Measurements from ENCODE around the gene GIT1. TPM values are rescaled to one million over a fixed set of nuclear protein-coding genes. Genes with fewer than 3 reads are reported as not detected.

Gene GIT1
- total and polyA plus RNA-seq, 4 experiments from 2014 or later = 4.2 to 82.8 (median 51.9) TPM

DNA sequence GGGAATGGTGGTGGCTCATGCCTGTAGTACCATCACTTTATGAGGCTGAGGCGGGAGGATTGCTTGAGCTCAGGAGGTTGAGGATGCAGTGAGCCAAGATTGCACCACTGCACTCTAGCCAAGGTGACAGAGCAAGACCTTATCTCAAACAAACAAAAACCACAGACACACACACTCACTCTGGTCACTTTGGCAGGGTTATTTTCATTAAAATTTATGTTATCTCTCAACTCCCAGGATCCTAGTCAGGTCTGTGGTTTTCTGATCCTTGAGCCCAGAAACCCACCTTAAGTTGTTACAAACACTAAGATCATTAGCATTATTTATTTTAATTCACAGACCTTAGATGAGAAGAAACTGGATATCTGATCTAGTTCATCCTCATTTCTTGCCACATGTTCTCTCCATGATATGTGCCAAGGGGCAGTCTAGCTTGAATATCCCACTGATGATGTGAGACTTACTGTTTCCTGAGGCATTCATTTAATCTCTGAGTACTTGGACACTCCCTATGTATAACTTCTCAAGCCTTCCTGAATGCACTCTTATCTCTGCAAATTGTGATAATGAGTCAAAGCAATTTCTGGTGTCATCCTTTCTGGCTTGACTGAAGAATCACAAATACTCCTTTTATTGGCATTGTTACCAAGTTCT is 32.2 kb downstream of the GIT1 start:
- Histone ChIP-seq H3K9me3 (ENCODE audit: control insufficient read depth in 1 of 2, low read length in 2 of 2) (no peaks in the 10 kb centered on the region), H3K27ac (ENCODE audit: low read depth, low read length) (no peak overlapping the region), H3K4me3 (ENCODE audit: low read length in 2 of 2) (no peak overlapping the region), H3K4me1 (ENCODE audit: insufficient read depth, low read length) (peaks cover 20% of the 10 kb centered on the region), H3K27me3 (ENCODE audit: insufficient read depth, low read length) (no peaks in the 10 kb centered on the region), H3K36me3 (ENCODE audit: insufficient read depth, low read length) (peaks cover 9% of the 10 kb centered on the region)
- ChIA-PET CTCF (ENCODE audit: partially characterized antibody) (interaction anchor here (0.7 to 1.4 kb wide), 6 partner anchors 11 to 187 kb away, joined by 3 to 4 read pairs (median 3); no protein-coding TSS in a partner anchor), POLR2A (ENCODE audit: partially characterized antibody) (interaction anchor here (2.2 kb wide), 1 partner anchor 9 kb away, joined by 12 read pairs; the partner anchor contains the start of gene ABHD15)
- H3K4me1 Mint-ChIP-seq = peaks cover 17 to 38% (median 22%) of the 10 kb centered on the region in 4 donors
- peaks cover 6% of the 10 kb centered on the region in 2 donors for H3K36me3 Mint-ChIP-seq
- intact Hi-C loops (cut with micrococcal nuclease) = no loop called here
- H3K9me3 Mint-ChIP-seq = no peaks in the 10 kb centered on the region
- DNase-seq = no peak
- H3K4me3 Mint-ChIP-seq = no peak overlapping the region
- peak overlapping the region in 5 of 7 donors; percentile 6 to 74 (median 26) for H3K27ac Mint-ChIP-seq
- H3K27me3 Mint-ChIP-seq = no peaks in the 10 kb centered on the region

DNA sequence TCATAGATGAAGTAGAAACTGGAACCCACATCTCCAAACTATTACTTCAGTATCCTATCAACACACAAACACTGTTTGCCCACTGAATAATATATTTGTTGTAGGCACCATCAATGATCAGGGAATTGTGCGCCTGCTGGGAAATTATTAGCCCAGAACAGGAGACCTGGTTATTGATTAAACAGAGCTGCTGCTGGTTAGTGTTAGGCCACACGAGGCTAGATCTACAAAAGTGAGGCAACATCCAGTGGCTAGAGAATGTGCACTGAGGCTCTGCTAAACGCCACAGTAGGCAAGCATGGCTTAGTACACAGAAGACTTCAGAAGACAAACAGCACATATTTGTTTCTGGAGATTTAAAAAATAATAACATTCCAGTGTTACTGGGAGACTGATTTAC is 33.6 kb downstream of the GIT1 start:
- ChIA-PET POLR2A (ENCODE audit: partially characterized antibody) (interaction anchor here (2.2 kb wide), 1 partner anchor 10 kb away, joined by 12 read pairs; the partner anchor contains the start of gene ABHD15), CTCF (ENCODE audit: partially characterized antibody) (interaction anchor here (1.0 to 1.4 kb wide), 3 partner anchors 10 to 186 kb away, joined by 3 to 4 read pairs (median 3); no protein-coding TSS in a partner anchor)
- no peak for DNase-seq
- Histone ChIP-seq H3K4me1 (ENCODE audit: insufficient read depth, low read length) (peaks cover 9% of the 10 kb centered on the region), H3K4me3 (ENCODE audit: low read length in 2 of 2) (no peak overlapping the region), H3K36me3 (ENCODE audit: insufficient read depth, low read length) (no peaks in the 10 kb centered on the region), H3K27ac (ENCODE audit: low read depth, low read length) (no peak overlapping the region), H3K9me3 (ENCODE audit: control insufficient read depth in 1 of 2, low read length in 2 of 2) (no peaks in the 10 kb centered on the region), H3K27me3 (ENCODE audit: insufficient read depth, low read length) (no peaks in the 10 kb centered on the region)
- no peaks in the 10 kb centered on the region for H3K36me3 Mint-ChIP-seq
- no peaks in the 10 kb centered on the region for H3K9me3 Mint-ChIP-seq
- no peak overlapping the region for H3K27ac Mint-ChIP-seq
- peaks cover 10 to 29% (median 15%) of the 10 kb centered on the region in 4 donors for H3K4me1 Mint-ChIP-seq
- intact Hi-C loops (cut with micrococcal nuclease) = no loop called here
- H3K27me3 Mint-ChIP-seq = no peaks in the 10 kb centered on the region
- no peak overlapping the region for H3K4me3 Mint-ChIP-seq

DNA sequence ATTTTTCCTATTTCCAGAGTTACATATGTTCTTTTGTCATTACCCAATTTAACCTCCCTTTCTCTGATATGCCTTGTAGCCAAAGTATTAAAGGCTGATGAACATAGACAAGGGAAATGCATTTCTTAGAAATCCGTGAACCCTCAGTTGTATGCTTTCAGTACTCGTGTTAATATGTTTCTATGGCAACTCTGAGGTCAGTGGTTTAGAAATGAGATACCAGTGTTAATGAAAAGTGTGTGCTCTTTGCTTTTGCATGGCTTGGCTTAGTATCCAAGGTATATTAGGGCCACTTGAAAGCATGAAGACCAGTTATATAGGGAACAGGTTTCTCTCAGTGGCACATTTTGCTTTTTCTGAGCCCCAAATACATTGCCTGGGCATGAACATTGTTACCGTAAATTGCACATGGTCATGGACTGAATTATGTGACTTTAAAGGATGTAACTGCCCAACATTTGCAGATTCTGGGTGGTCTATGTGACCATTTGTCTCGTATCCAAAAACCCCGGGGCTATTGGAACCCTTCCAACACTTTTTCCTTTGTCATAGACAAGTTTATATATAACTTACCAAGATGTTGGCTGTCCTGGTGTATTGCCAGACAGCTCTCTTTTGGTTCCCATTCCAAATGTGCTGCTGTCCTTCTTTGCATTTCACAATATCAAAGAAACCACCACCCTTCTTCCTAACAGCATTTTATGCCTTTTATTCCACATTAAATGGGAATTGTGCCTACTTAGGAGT is 40.1 kb downstream of the GIT1 start:
- Histone ChIP-seq H3K9me3 (ENCODE audit: control insufficient read depth in 1 of 2, low read length in 2 of 2) (no peaks in the 10 kb centered on the region), H3K27ac (ENCODE audit: low read depth, low read length) (no peak overlapping the region), H3K4me1 (ENCODE audit: insufficient read depth, low read length) (no peaks in the 10 kb centered on the region), H3K4me3 (ENCODE audit: low read length in 2 of 2) (no peak overlapping the region), H3K27me3 (ENCODE audit: insufficient read depth, low read length) (no peaks in the 10 kb centered on the region), H3K36me3 (ENCODE audit: insufficient read depth, low read length) (no peaks in the 10 kb centered on the region)
- H3K9me3 Mint-ChIP-seq = no peaks in the 10 kb centered on the region
- peaks cover 3 to 7% of the 10 kb centered on the region in 2 donors for H3K36me3 Mint-ChIP-seq
- CTCF ChIA-PET (ENCODE audit: partially characterized antibody) = interaction anchor here (0.6 to 1.7 kb wide), 2 partner anchors 12 to 20 kb away, joined by 3 to 5 read pairs; no protein-coding TSS in a partner anchor
- POLR2A ChIA-PET (ENCODE audit: partially characterized antibody) = interaction anchor here (0.5 to 1.0 kb wide), 2 partner anchors 17 to 126 kb away, joined by 3 to 5 read pairs; no protein-coding TSS in a partner anchor
- DNase-seq = no peak
- no peak overlapping the region for H3K4me3 Mint-ChIP-seq
- H3K4me1 Mint-ChIP-seq = peaks cover 3 to 18% (median 6%) of the 10 kb centered on the region in 4 donors
- no peaks in the 10 kb centered on the region for H3K27me3 Mint-ChIP-seq
- intact Hi-C loops (cut with micrococcal nuclease) = no loop called here
- peak overlapping the region in 2 of 7 donors; percentile 41 to 64 for H3K27ac Mint-ChIP-seq

DNA sequence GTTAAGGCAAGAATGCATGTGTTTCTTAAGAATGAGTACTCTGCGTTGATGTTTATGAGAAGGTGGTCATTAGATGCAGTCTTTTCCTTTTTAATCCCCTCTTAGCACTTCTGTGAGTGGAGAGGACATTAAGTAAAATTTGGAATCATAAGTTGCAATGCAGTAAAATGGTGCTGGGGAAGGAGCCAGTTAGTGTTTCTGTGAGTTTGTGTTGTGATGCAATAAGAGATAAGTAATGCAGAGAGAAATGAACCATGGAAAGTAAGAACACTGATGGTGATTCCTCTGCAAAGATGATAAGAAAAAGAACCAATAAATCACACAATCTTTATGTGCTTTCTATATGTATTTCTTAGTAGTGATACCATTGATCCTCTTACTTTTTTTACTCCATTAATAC is 42.6 kb downstream of the GIT1 start:
- Mint-ChIP-seq H3K36me3 (peaks cover 22 to 28% of the 10 kb centered on the region in 2 donors), H3K4me3 (no peak overlapping the region), H3K27me3 (no peaks in the 10 kb centered on the region), H3K27ac (peak overlapping the region in 1 of 7 donors; percentile 82), H3K4me1 (peaks cover 3 to 18% (median 6%) of the 10 kb centered on the region in 4 donors), H3K9me3 (no peaks in the 10 kb centered on the region)
- Histone ChIP-seq H3K27me3 (ENCODE audit: insufficient read depth, low read length) (no peaks in the 10 kb centered on the region), H3K4me1 (ENCODE audit: insufficient read depth, low read length) (no peaks in the 10 kb centered on the region), H3K27ac (ENCODE audit: low read depth, low read length) (no peak overlapping the region), H3K9me3 (ENCODE audit: control insufficient read depth in 1 of 2, low read length in 2 of 2) (no peaks in the 10 kb centered on the region), H3K36me3 (ENCODE audit: insufficient read depth, low read length) (peaks cover 20% of the 10 kb centered on the region), H3K4me3 (ENCODE audit: low read length in 2 of 2) (no peak overlapping the region)
- ChIA-PET POLR2A (ENCODE audit: partially characterized antibody) (no interaction called here), CTCF (ENCODE audit: partially characterized antibody) (no interaction called here)
- no peak for DNase-seq
- intact Hi-C loops (cut with micrococcal nuclease) = no loop called here

DNA sequence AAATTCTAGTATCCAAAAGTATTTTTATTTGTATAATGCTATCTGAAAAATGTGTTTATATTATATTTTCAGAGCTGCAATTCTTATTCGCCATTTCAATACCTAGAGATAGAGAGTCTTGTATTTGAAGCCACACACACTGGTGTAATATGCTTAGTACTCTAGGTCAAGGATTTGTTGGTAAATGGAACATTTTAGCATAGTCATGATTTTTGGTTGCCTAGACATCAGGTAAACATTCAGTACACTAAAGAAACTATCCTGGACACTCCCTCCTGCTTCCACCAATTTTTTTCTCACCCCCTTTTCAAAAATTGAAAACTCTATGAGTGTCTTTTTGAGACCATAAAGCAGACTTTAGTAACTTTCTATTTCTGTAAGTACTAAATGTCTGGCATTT is 43.4 kb downstream of the GIT1 start:
- intact Hi-C loops (cut with micrococcal nuclease) = no loop called here

DNA sequence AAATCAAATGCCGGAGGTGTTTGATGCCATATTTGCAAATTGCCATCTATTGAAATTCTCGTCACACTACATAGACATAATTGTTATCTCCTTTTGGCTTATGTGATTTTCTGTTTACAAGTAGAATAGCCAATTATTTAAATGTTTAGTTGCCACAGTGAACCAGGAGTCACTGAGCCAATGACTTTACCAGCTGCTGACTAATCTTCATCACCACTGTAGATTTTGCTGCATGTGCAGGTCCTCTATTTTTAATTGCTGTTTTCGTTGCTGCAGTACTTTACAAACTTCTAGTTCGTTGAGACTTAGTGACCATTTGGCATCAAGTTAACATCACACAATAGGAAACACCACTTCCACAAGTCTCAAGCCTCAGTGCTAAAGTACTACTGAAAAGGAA is 45.4 kb downstream of the GIT1 start:
- H3K27ac Mint-ChIP-seq = no peak overlapping the region
- Histone ChIP-seq H3K4me1 (ENCODE audit: insufficient read depth, low read length) (no peaks in the 10 kb centered on the region), H3K36me3 (ENCODE audit: insufficient read depth, low read length) (peaks cover 26% of the 10 kb centered on the region), H3K9me3 (ENCODE audit: control insufficient read depth in 1 of 2, low read length in 2 of 2) (no peaks in the 10 kb centered on the region), H3K4me3 (ENCODE audit: low read length in 2 of 2) (no peak overlapping the region), H3K27me3 (ENCODE audit: insufficient read depth, low read length) (no peaks in the 10 kb centered on the region), H3K27ac (ENCODE audit: low read depth, low read length) (no peak overlapping the region)
- intact Hi-C loops (cut with micrococcal nuclease) = no loop called here
- H3K36me3 Mint-ChIP-seq = peaks cover 27 to 33% of the 10 kb centered on the region in 2 donors
- ChIA-PET POLR2A (ENCODE audit: partially characterized antibody) (no interaction called here), CTCF (ENCODE audit: partially characterized antibody) (interaction anchor here (1.3 to 3.3 kb wide), 2 partner anchors 9 to 174 kb away, joined by 7 to 21 read pairs; no protein-coding TSS in a partner anchor)
- H3K4me1 Mint-ChIP-seq = peaks cover 3 to 14% (median 3%) of the 10 kb centered on the region in 4 donors
- DNase-seq = no peak
- H3K27me3 Mint-ChIP-seq = no peaks in the 10 kb centered on the region
- H3K9me3 Mint-ChIP-seq = no peaks in the 10 kb centered on the region
- H3K4me3 Mint-ChIP-seq = no peak overlapping the region

More for the DNA sequence above, 43.4 kb downstream of the GIT1 start:
- Mint-ChIP-seq H3K36me3 (peaks cover 22 to 28% of the 10 kb centered on the region in 2 donors), H3K27ac (no peak overlapping the region), H3K4me1 (peaks cover 3 to 18% (median 6%) of the 10 kb centered on the region in 4 donors), H3K27me3 (no peaks in the 10 kb centered on the region), H3K9me3 (no peaks in the 10 kb centered on the region), H3K4me3 (no peak overlapping the region)
- no peaks in the 10 kb centered on the region for H3K4me1 ChIP-seq (ENCODE audit: insufficient read depth, low read length)
- no peak for DNase-seq
- no peaks in the 10 kb centered on the region for H3K9me3 ChIP-seq (ENCODE audit: control insufficient read depth in 1 of 2, low read length in 2 of 2)
- no peaks in the 10 kb centered on the region for H3K27me3 ChIP-seq (ENCODE audit: insufficient read depth, low read length)
- ChIA-PET POLR2A (ENCODE audit: partially characterized antibody) (no interaction called here), CTCF (ENCODE audit: partially characterized antibody) (interaction anchor here (3.3 kb wide), 1 partner anchor 11 kb away, joined by 21 read pairs; no protein-coding TSS in a partner anchor)
- no peak overlapping the region for H3K4me3 ChIP-seq (ENCODE audit: low read length in 2 of 2)
- H3K27ac ChIP-seq (ENCODE audit: low read depth, low read length) = no peak overlapping the region
- peaks cover 20% of the 10 kb centered on the region for H3K36me3 ChIP-seq (ENCODE audit: insufficient read depth, low read length)

DNA sequence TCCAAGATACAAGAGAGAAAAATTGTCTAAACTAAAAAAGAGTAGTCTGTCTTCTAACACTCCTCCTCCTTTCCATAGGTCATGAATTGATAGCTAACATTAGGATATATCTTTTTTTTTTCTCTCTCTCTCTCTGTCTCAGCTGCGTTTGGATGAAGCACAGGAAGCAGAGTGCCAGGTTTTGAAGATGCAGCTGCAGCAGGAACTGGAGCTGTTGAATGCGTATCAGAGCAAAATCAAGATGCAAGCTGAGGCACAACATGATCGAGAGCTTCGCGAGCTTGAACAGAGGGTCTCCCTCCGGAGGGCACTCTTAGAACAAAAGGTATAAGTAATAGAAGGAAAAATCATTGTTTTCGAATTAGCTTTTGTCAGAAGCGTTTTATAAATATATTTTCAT is 55.5 kb downstream of the GIT1 start:
- Histone ChIP-seq H3K27me3 (ENCODE audit: insufficient read depth, low read length) (no peaks in the 10 kb centered on the region), H3K9me3 (ENCODE audit: control insufficient read depth in 1 of 2, low read length in 2 of 2) (no peaks in the 10 kb centered on the region), H3K36me3 (ENCODE audit: insufficient read depth, low read length) (peaks cover 32% of the 10 kb centered on the region), H3K27ac (ENCODE audit: low read depth, low read length) (no peak overlapping the region), H3K4me3 (ENCODE audit: low read length in 2 of 2) (no peak overlapping the region), H3K4me1 (ENCODE audit: insufficient read depth, low read length) (no peaks in the 10 kb centered on the region)
- Mint-ChIP-seq H3K27ac (no peak overlapping the region), H3K27me3 (no peaks in the 10 kb centered on the region), H3K4me3 (no peak overlapping the region), H3K36me3 (peaks cover 30 to 44% of the 10 kb centered on the region in 2 donors), H3K4me1 (no peaks in the 10 kb centered on the region), H3K9me3 (no peaks in the 10 kb centered on the region)
- ChIA-PET POLR2A (ENCODE audit: partially characterized antibody) (interaction anchor here (0.7 to 1.1 kb wide), 2 partner anchors 34 to 164 kb away, joined by 3 to 4 read pairs; no protein-coding TSS in a partner anchor), CTCF (ENCODE audit: partially characterized antibody) (interaction anchor here (0.9 to 6.4 kb wide), 12 partner anchors 10 to 167 kb away, joined by 3 to 103 read pairs (median 4); no protein-coding TSS in a partner anchor)
- intact Hi-C loops (cut with micrococcal nuclease) = loop anchor here (10.0 kb wide), 1 partner anchor 389 kb away; no protein-coding TSS in a partner anchor
- no peak for DNase-seq

Measured in CD4-positive, alpha-beta memory T cell (primary cell).